Caco-2 (cell line): ENCODE data around the gene PARD3. TPM values are rescaled to one million over a fixed set of nuclear protein-coding genes. Genes with fewer than 3 reads are reported as not detected.
A peak's percentile ranks its signal among the peaks of the same experiment; 100 is the strongest.

Source experiments
- BruUV-seq: library from RNA; stranded (reverse); fragments of 400-500 nt; replicated peaks from 2 replicates; lab custom pipeline; 2021; lab: Mats Ljungman, UMichigan
- CTCF ChIA-PET: fragments of 300-600 bp; sonication (Branson Sonifier 250); formaldehyde crosslinking; loops from one replicate; lab custom pipeline; 2022; ENCODE audit warnings: antibody characterized with exemption; lab: Charles Lee
- POLR2A ChIA-PET: fragments of 300-600 bp; sonication (Branson Sonifier 250); formaldehyde crosslinking; loops from one replicate; lab custom pipeline; 2022; ENCODE audit warnings: antibody characterized with exemption; lab: Charles Lee
- DNase-seq, 2 experiments: peaks; one replicate each; pipeline versions ENCODE4 v3.0.0 to v3.0.0-alpha.2; 2020 to 2022
- H3K27me3 ChIP-seq: replicated peaks from 2 replicates; pipeline ENCODE4 v1.6.0; 2011; ENCODE audit warnings: low read length; ENCODE audit not compliant: control insufficient read depth, insufficient read depth
- H3K36me3 ChIP-seq: 2 replicates; pipeline ENCODE4 v1.5.1; 2011; ENCODE audit warnings: low read length; ENCODE audit not compliant: control insufficient read depth, insufficient read depth
- H3K4me1 ChIP-seq: fragments of 250-450 bp; sonication (Bioruptor Pico); 2 replicates; pipeline ENCODE4 v1.5.1; 2020; ENCODE audit warnings: mild to moderate bottlenecking
- H3K4me3 ChIP-seq: 2 replicates; pipeline ENCODE4 v1.5.1; 2011; ENCODE audit warnings: low read depth, mild to moderate bottlenecking, control low read depth, low read length
- H3K9me3 ChIP-seq: fragments of 250-450 bp; sonication (Bioruptor Pico); 2 replicates; pipeline ENCODE4 v1.5.1; 2020; ENCODE audit warnings: mild to moderate bottlenecking, moderate library complexity
- H3K27ac Mint-ChIP-seq: one replicate; pipeline ENCODE4 v1.8.0; 2022; ENCODE audit warnings: mixed read lengths; ENCODE audit not compliant: unreplicated experiment
- H3K27me3 Mint-ChIP-seq: one replicate; pipeline ENCODE4 v1.8.0; 2022; ENCODE audit warnings: mixed read lengths; ENCODE audit not compliant: insufficient read depth, unreplicated experiment
- H3K36me3 Mint-ChIP-seq: one replicate; pipeline ENCODE4 v1.8.0; 2022; ENCODE audit warnings: mild to moderate bottlenecking, mixed read lengths; ENCODE audit not compliant: insufficient read depth, unreplicated experiment
- H3K4me1 Mint-ChIP-seq: one replicate; pipeline ENCODE4 v1.8.0; 2022; ENCODE audit warnings: low read depth, mixed read lengths; ENCODE audit not compliant: unreplicated experiment
- H3K4me3 Mint-ChIP-seq: one replicate; pipeline ENCODE4 v1.8.0; 2022; ENCODE audit warnings: mild to moderate bottlenecking, moderate library complexity, mixed read lengths; ENCODE audit not compliant: unreplicated experiment
- H3K9me3 Mint-ChIP-seq: one replicate; pipeline ENCODE4 v1.8.0; 2022; ENCODE audit warnings: mixed read lengths; ENCODE audit not compliant: unreplicated experiment
- intact Hi-C: fragments of 100-400 bp; cut with micrococcal nuclease; formaldehyde crosslinking; loops from one replicate; pipeline ENCODE4 v1.10.0; 2022; ENCODE audit not compliant: unreplicated experiment
- total RNA-seq: library from RNA; stranded (reverse); gene quantifications from 2 replicates; pipeline ENCODE4 v1.2.3, GENCODE V29; 2022
- TF ChIP-seq, protein P1 (sequence below), 2 experiments: fragments of 200-600 bp in 1 of 2; IDR thresholded peaks; 1 replicate in 1 of 2; 2 replicates in 1 of 2; pipeline versions ENCODE4 v1.5.1 to v1.8.0; 2011 to 2022; ENCODE audit warnings: antibody characterized with exemption in 1 of 2, control low read depth in 1 of 2, inconsistent platforms in 1 of 2, low read depth in 1 of 2, low read length in 1 of 2, mild to moderate bottlenecking in 1 of 2, moderate library complexity in 1 of 2; ENCODE audit not compliant: insufficient read depth in 1 of 2, severe bottlenecking in 1 of 2, unreplicated experiment in 1 of 2

PARD3 gene
- total RNA-seq, 1 experiment from 2014 or later, result 80.7 TPM

DNA sequence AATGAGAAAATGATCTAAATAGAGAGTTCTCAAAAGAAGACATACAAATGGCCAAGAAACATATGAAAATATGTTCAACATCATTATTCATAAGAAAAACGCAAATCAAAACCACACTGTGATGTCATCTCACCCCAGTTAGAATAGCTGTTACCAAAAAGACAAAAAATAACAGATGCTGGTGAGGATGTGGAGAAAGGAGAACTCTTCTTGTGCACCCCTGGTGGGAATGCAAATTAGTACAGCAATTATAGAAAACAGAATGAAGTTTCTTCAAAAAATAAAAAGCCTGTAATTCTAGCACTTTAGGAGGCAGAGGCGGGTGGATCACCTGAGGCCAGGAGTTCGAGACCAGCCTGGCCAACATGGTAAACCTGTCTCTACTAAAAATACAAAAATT, 199.3 kb downstream of the PARD3 start:
- Histone ChIP-seq H3K27me3 (no peaks in the 10 kb centered on the region), H3K4me3 (no peak overlapping the region), H3K36me3 (no peaks in the 10 kb centered on the region), H3K9me3 (no peaks in the 10 kb centered on the region), H3K4me1 (no peaks in the 10 kb centered on the region)
- H3K36me3 Mint-ChIP-seq, result peaks cover 6% of the 10 kb centered on the region
- ChIA-PET POLR2A (no interaction called here), CTCF (no interaction called here)
- no peak overlapping the region for H3K4me3 Mint-ChIP-seq
- peaks cover 8% of the 10 kb centered on the region for H3K4me1 Mint-ChIP-seq
- intact Hi-C loops, result no loop called here
- TF ChIP-seq, protein P1, sequence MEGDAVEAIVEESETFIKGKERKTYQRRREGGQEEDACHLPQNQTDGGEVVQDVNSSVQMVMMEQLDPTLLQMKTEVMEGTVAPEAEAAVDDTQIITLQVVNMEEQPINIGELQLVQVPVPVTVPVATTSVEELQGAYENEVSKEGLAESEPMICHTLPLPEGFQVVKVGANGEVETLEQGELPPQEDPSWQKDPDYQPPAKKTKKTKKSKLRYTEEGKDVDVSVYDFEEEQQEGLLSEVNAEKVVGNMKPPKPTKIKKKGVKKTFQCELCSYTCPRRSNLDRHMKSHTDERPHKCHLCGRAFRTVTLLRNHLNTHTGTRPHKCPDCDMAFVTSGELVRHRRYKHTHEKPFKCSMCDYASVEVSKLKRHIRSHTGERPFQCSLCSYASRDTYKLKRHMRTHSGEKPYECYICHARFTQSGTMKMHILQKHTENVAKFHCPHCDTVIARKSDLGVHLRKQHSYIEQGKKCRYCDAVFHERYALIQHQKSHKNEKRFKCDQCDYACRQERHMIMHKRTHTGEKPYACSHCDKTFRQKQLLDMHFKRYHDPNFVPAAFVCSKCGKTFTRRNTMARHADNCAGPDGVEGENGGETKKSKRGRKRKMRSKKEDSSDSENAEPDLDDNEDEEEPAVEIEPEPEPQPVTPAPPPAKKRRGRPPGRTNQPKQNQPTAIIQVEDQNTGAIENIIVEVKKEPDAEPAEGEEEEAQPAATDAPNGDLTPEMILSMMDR (IDR thresholded peaks at IDR 0.05; ENCODE audit: insufficient read depth in 1 of 2, low read depth in 1 of 2, low read length in 1 of 2, severe bottlenecking in 1 of 2, unreplicated experiment in 1 of 2), result peak in 1 of 2 experiments; percentile 10
- no peaks in the 10 kb centered on the region for H3K27me3 Mint-ChIP-seq
- no peaks in the 10 kb centered on the region for H3K9me3 Mint-ChIP-seq
- no TSS peak for BruUV-seq
- no peak for DNase-seq
- no peak overlapping the region for H3K27ac Mint-ChIP-seq

DNA sequence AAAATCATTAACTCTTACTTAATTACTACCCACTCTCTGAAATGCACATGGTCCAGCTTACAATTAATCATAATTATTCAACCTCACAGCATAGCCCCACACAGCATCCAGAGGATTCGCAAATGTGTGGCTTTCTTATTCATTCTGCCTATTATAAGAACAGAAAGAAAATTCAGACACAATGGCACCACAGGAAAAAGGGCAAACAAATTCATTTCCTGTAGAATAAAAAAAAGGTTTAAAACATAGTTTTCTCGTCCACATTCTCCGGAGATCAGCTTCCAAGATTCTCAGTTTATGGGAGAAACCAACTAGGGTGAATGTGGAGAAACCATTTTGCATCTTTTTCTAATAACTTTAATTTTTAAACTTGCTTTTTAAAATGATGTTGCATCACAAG, 201.6 kb downstream of the PARD3 start:
- Mint-ChIP-seq H3K9me3 (no peaks in the 10 kb centered on the region), H3K27me3 (no peaks in the 10 kb centered on the region), H3K36me3 (no peaks in the 10 kb centered on the region), H3K27ac (no peak overlapping the region), H3K4me1 (peaks cover 8% of the 10 kb centered on the region), H3K4me3 (no peak overlapping the region)
- no TSS peak for BruUV-seq
- H3K27me3 ChIP-seq, result no peaks in the 10 kb centered on the region
- no peaks in the 10 kb centered on the region for H3K9me3 ChIP-seq
- no peak for DNase-seq
- ChIA-PET CTCF (no interaction called here), POLR2A (no interaction called here)
- H3K4me3 ChIP-seq, result no peak overlapping the region
- H3K36me3 ChIP-seq, result no peaks in the 10 kb centered on the region
- no peaks in the 10 kb centered on the region for H3K4me1 ChIP-seq
- intact Hi-C loops, result no loop called here
- TF ChIP-seq, protein P1 (IDR thresholded peaks at IDR 0.05; ENCODE audit: insufficient read depth in 1 of 2, low read depth in 1 of 2, low read length in 1 of 2, severe bottlenecking in 1 of 2, unreplicated experiment in 1 of 2), result no peak

DNA sequence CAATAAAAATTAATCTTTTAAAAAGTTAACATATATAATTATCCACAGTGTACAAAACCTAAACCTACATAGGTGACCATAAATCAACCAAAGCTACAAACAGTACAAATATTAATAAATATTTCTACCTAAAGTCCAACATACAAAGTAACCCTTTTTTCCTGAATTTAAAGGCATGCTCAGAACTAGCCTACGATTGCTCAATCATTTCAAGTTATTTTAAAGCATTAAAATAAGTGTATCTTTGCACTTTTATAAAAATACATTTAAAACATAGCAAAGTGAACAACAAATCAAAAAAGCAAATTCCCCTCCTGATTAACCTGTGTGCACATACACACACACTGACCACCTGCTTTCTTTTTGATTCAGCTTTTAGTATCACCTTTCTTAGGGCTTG, 202.2 kb downstream of the PARD3 start:
- Histone ChIP-seq H3K9me3 (no peaks in the 10 kb centered on the region), H3K36me3 (no peaks in the 10 kb centered on the region), H3K4me3 (no peak overlapping the region), H3K27me3 (no peaks in the 10 kb centered on the region), H3K4me1 (no peaks in the 10 kb centered on the region)
- TF ChIP-seq, protein P1 (IDR thresholded peaks at IDR 0.05; ENCODE audit: insufficient read depth in 1 of 2, low read depth in 1 of 2, low read length in 1 of 2, severe bottlenecking in 1 of 2, unreplicated experiment in 1 of 2), result no peak
- no peak for DNase-seq
- no peaks in the 10 kb centered on the region for H3K27me3 Mint-ChIP-seq
- intact Hi-C loops, result no loop called here
- ChIA-PET POLR2A (no interaction called here), CTCF (no interaction called here)
- no TSS peak for BruUV-seq
- no peaks in the 10 kb centered on the region for H3K36me3 Mint-ChIP-seq
- no peak overlapping the region for H3K4me3 Mint-ChIP-seq
- no peaks in the 10 kb centered on the region for H3K9me3 Mint-ChIP-seq
- no peak overlapping the region for H3K27ac Mint-ChIP-seq
- peaks cover 11% of the 10 kb centered on the region for H3K4me1 Mint-ChIP-seq
